ENCODE data around the gene PIGL.
"Not testable (repeated sequence)": the region's sequence is repeated elsewhere in the genome, so short reads cannot be mapped to it uniquely, and the experiment has no call there.

PIGL gene

GRCh38 chr17:16312061-16312460 is 95.1 kb downstream of the PIGL start:
- not testable (repeated sequence) for DNase-seq (ENCODE audit: low spot score)

- no peak for DNase-seq (ENCODE audit: low spot score)
These were observed 96.4 kb downstream of the PIGL start for GRCh38 chr17:16313139-16314090.

- no peak for DNase-seq (ENCODE audit: low spot score)
These were observed 97.2 kb downstream of the PIGL start for GRCh38 chr17:16314189-16314588.

GRCh38 chr17:16314859-16315258 is 97.8 kb downstream of the PIGL start:
- DNase-seq (ENCODE audit: low spot score) = no peak

GRCh38 chr17:16319969-16320368 is 103.0 kb downstream of the PIGL start:
- DNase-seq (ENCODE audit: low spot score) = no peak

- no peak for DNase-seq (ENCODE audit: low spot score)
These were observed 105.6 kb downstream of the PIGL start for GRCh38 chr17:16322636-16323035.

- no peak for DNase-seq (ENCODE audit: low spot score)
These were observed 109.0 kb downstream of the PIGL start for GRCh38 chr17:16325964-16326363.

GRCh38 chr17:16327018-16327417 is 110.0 kb downstream of the PIGL start:
- DNase-seq (ENCODE audit: low spot score) = no peak

GRCh38 chr17:16328997-16329396 is 112.0 kb downstream of the PIGL start:
- no peak for DNase-seq (ENCODE audit: low spot score)

- no peak for DNase-seq (ENCODE audit: low spot score)
These were observed 112.7 kb downstream of the PIGL start for GRCh38 chr17:16329519-16330271.

GRCh38 chr17:16338391-16338790 is 121.4 kb downstream of the PIGL start:
- no peak for DNase-seq (ENCODE audit: low spot score)

- no peak for DNase-seq (ENCODE audit: low spot score)
These were observed 122.4 kb downstream of the PIGL start for GRCh38 chr17:16339402-16339801.

- DNase-seq (ENCODE audit: low spot score) = no peak
These were observed 122.9 kb downstream of the PIGL start for GRCh38 chr17:16339959-16340358.

- no peak for DNase-seq (ENCODE audit: low spot score)
These were observed 126.0 kb downstream of the PIGL start for GRCh38 chr17:16342979-16343378.

GRCh38 chr17:16343569-16343968 is 126.6 kb downstream of the PIGL start:
- DNase-seq (ENCODE audit: low spot score) = no peak

GRCh38 chr17:16345565-16345964 is 128.6 kb downstream of the PIGL start:
- DNase-seq (ENCODE audit: low spot score) = no peak

GRCh38 chr17:16346721-16347271 is 129.8 kb downstream of the PIGL start:
- no peak for DNase-seq (ENCODE audit: low spot score)

GRCh38 chr17:16348586-16348985 is 131.6 kb downstream of the PIGL start:
- DNase-seq (ENCODE audit: low spot score) = no peak

- no peak for DNase-seq (ENCODE audit: low spot score)
These were observed 132.4 kb downstream of the PIGL start for GRCh38 chr17:16349431-16349830.

- DNase-seq (ENCODE audit: low spot score) = no peak
These were observed 134.8 kb downstream of the PIGL start for GRCh38 chr17:16351831-16352230.

- DNase-seq (ENCODE audit: low spot score) = no peak
These were observed 135.3 kb downstream of the PIGL start for GRCh38 chr17:16352303-16352666.

- peak; percentile 12 for DNase-seq (ENCODE audit: low spot score)
These were observed 135.8 kb downstream of the PIGL start for GRCh38 chr17:16352667-16353316.
